ENCODE measurements around the gene KMT5C.

KMT5C gene

DNA sequence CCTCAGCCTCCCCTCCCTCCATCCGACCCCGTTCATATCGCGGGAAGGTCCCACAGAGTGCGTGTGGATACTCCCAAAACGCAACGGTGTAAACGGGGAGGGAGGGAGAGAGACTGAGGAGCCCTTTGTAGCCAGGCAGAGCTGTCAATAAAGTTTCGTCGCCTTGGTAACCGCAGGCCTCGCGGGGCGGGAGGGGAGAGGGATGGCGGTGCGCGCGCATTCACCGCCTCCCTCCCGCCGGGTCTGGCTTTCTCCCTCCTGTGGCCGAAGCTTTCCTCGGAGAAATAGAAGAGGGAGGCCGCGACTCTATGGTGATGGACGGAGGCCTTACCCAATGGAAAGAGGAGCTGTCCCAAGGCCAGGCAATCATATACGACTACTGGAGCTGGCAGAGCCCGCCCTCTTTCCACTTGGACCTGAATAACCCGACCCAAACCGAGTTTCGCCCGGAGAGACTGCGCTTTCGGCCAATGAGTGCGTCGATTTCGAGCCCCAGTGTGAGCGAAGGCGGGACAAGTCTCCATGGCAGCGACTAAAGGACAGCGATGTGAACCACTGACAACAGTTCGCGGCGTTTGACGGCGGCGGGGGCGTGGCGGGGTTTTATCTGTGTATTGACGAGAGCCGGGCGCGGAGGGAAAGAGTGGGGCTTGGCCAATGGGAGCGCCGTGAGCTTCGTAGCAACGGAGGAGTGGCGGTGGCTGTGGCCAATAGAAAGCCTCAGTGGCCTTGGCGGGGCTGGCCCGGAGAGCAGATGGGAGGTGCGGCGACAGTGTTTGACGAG is at the start of gene KMT5C:
Gene KMT5C, plus strand, starts transcription at position 772 of the 784 bp plus-strand sequence. CDS start 2,061 bp downstream, outside the sequence.
- in situ Hi-C loops (cut with MboI; ENCODE audit: low sequenced_read_pairs): no loop called here

DNA sequence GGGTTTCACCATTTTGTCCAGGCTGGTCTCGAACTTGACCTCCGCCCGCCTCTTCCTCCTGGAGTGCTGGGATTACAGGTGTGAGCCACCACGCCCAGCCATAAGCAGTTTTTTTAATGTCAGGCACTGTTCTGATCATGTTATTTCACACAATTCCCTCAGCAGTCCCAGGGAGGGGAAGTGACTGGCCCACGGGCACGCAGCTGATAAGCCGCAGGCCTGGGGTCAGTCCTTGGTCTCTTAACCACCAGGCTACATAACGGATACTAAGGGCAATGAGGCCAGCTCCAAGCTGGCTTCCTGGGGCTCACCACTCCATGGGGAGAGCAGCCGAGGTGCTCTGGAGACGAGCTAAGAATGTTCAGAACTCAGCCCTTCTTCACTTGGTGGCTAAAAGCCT is 42.4 kb upstream of the KMT5C start:
- in situ Hi-C loops (cut with MboI; ENCODE audit: low sequenced_read_pairs): no loop called here

DNA sequence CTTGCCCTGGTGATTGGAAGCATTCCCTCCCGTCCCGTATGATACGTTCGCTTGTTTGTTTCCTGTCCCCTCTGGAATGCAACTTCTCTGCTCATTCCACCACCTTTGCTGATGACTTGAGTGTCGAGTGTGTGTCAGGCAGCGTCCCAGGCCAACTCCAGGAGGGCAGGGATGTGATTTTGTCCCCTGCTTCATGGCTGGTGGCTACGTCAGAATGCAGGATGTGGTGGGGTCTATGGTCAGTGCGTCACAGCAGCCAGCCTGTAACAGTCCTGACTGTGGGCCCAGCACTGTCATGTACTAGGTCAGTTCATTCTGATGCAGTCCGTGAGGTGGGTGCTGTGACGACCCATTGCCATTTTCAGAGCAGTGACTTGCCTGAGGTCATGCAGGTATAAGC is 39.7 kb upstream of the KMT5C start:
- in situ Hi-C loops (cut with MboI; ENCODE audit: low sequenced_read_pairs): no loop called here

DNA sequence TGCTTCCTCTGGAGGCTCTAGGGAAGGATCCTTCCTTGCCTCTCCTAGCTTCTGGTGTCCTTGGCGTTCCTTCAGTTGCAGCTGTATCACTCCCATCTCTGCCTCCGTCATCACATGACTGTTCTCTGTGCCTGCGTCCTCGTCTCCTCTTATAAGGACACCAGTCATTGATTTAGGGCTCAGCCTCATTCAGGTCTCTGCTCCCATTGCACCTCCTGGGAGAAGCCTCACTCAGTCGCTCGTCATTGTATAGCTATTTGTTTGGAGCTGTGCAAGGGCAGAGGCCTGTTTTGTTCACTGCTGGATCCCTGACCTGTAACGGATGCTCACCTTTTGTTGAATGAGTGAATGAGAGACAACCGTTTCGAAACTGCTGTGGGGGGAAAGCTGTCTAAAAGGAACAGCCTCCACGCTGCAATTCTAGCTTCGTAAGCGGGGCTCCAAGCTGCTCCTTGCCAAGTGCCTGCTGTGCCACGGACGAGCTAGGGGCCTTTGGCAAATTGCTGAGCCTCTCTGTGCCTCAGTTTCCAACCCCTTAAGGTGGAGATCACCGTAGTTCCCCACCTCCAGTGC is 38.7 kb upstream of the KMT5C start:
- in situ Hi-C loops (cut with MboI; ENCODE audit: low sequenced_read_pairs): no loop called here

DNA sequence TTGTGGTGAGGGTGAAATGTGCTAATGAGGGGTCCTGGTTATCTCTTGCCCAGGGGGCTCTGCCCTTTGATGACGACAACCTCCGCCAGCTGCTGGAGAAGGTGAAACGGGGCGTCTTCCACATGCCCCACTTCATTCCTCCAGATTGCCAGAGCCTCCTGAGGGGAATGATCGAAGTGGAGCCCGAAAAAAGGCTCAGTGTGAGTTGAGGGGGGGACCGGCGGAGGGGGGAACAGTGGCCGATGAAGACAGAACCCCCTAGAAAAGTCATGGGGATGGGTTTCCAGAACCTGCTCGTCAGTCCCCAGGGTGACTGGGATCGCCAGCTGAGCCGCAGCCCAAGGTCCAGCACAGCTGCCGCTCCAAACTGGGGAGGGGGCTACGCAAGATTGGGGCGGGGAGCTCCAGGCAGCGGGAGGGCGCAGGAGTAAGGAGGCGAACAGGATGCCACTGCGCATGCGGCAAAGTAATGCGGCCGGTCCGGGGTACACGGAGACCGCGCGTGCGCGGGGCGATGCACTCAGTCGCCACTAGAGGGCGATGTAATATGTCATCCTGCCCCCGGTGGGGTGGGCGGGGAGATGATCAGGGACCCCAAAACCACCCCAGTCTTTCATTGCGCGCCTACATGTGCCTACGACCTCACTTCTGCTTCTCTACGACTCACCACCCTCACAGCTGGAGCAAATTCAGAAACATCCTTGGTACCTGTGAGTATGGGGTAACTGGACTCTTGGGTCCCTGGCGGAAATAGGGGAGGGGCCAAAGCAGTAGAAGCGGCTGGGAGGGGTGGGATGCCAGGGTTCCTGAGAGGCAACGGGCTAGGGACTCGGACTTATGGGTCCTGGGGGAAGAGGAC is 38.0 kb upstream of the KMT5C start:
- in situ Hi-C loops (cut with MboI; ENCODE audit: low sequenced_read_pairs): no loop called here

DNA sequence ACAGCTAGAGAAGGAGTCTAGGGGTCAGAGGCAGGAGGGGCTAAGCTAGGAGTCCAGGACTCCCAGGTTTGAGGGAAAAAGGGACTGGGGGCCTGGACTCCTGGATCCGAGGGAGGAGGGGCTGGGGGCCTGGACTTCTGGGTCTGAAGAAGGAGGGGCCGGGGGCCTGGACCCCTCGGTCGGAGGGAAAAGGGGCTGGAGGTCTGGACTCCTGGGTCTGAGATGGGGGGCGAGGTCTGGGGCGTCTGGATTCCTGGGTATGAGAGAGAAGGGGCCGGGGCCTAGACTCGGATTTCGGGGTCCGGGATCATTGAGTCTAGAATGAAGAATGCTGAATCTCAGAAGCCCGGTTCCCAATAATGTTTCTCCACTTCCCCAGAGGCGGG is 37.4 kb upstream of the KMT5C start:
- in situ Hi-C loops (cut with MboI; ENCODE audit: low sequenced_read_pairs): no loop called here

DNA sequence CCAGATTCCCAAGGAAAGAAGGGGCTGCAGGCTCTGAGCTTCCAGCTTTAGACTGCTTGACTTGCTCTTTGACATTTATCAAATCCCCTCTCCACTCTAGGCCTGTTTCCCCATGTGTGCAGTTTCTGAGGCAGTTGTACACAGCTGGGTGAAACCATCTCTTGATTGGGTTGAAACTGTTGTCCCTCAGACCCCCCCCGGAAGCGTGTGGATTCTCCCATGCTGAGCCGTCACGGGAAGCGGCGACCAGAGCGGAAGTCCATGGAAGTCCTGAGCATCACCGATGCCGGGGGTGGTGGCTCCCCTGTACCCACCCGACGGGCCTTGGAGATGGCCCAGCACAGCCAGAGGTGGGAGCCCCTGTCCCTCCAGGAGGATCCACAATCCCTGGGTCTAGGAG is 36.2 kb upstream of the KMT5C start:
- in situ Hi-C loops (cut with MboI; ENCODE audit: low sequenced_read_pairs): no loop called here

DNA sequence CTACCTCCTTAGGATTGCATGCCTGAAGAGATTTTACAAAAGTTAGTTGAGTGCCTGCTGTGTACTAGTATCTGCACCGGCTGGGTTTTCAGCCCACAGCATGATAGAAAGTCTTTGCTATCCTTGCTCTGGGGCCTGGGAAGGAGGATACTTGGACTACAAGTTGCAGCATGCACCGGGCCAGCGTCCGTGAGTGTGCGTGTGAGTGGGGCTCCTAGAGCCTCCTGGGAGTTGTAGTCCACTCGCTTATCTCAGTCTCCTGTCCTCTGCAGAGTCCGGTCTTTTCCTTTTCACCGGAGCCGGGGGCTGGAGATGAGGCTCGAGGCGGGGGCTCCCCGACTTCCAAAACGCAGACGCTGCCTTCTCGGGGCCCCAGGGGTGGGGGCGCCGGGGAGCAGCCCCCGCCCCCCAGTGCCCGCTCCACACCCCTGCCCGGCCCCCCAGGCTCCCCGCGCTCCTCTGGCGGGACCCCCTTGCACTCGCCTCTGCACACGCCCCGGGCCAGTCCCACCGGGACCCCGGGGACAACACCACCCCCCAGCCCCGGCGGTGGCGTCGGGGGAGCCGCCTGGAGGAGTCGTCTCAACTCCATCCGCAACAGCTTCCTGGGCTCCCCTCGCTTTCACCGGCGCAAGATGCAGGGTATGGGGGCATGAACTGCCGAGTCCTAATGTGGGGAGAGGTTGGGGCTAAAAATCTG is 35.2 kb upstream of the KMT5C start:
- in situ Hi-C loops (cut with MboI; ENCODE audit: low sequenced_read_pairs): no loop called here

DNA sequence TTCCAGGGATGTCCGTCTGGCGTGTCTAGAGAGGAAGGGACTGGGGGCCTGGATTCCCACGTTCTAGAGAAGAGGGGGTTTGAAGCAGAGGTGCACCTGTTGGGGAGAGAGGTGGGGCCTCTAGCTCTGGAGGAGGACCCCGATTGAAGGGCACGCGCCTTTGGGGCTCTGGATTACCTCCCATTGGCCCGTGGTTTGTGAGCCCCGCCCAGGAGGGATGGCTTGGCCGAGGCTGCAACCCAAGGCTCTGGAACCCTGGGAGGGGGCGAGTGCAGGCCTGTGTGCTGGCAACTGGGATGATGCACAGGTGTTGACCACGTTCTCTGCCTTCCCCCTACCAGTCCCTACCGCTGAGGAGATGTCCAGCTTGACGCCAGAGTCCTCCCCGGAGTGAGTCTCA is 34.7 kb upstream of the KMT5C start:
- in situ Hi-C loops (cut with MboI; ENCODE audit: low sequenced_read_pairs): no loop called here

DNA sequence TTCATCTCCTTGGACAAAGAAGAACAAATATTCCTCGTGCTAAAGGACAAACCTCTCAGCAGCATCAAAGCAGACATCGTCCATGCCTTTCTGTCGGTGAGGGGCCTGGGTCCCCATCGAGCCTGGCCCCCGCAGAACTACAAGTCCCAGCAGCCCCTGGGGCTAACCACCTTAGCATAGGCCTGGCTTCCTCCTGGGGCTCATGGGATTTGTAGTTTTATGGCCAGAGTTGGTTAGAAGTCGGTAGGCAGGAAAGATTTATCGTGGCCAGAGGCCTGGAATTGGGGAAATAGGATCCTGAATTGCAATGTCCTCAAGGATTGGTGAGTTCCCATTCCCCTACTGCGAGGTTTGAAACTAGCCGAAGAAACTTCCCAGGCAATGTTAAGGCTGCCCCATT is 34.2 kb upstream of the KMT5C start:
- in situ Hi-C loops (cut with MboI; ENCODE audit: low sequenced_read_pairs): no loop called here

DNA sequence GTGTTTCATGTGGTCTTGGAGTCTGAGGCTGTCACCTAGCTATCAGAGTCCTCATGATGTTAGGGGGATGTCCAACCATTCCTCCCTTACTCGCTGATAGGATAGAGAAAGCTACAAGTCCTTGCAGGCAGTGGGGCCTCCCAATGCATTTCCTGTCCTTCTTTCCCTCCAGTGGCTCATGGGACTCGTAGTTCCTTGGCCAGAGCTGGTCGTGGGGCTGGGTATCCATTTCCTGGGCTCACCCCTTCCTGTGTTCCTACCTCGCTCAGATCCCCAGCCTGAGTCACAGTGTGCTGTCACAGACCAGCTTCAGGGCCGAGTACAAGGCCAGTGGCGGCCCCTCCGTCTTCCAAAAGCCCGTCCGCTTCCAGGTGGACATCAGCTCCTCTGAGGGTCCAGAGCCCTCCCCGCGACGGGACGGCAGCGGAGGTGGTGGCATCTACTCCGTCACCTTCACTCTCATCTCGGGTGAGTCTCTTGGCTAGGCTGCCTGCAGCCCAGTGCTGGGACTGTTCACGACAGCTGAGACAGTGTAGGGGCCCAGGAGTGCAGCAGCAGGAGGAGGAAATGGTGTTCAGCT is 33.6 kb upstream of the KMT5C start:
- in situ Hi-C loops (cut with MboI; ENCODE audit: low sequenced_read_pairs): no loop called here

DNA sequence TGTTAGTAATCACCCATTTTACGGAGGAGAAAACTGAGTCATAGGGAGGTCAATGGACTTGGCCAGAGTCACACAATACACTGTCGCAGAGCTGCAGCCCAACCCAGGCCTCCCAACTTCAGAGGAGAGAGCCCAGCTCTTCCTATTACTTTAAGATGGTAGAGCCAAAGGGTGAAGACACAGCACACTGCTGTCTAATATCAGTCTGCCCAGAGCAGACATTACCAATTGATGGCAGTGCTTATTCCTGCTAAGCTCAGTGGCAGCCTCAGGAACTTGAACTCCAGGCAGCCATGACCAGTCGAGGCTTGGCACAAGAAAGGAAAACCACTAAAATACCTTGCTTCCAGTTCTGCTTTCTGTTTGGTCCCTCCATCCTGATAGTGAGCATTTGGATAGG is 33.0 kb upstream of the KMT5C start:
- in situ Hi-C loops (cut with MboI; ENCODE audit: low sequenced_read_pairs): no loop called here

DNA sequence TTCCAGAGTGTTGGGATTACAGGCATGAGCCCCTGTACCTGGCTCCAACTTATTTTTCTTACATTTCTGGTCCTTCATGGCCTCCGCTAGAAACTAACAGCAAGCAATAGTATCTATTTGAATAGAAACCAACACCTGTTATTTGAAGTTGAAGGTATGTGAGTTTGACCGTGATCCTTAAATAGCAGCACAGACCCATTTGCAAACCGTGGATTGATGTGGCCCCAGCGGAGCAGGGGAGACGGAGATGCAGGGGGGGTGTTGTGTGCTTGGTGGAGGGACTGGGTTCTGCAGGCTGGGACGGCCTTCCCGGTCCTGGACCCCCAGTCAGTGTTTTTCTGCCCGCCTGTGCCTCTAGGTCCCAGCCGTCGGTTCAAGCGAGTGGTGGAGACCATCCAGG is 31.4 kb upstream of the KMT5C start:
- in situ Hi-C loops (cut with MboI; ENCODE audit: low sequenced_read_pairs): no loop called here

DNA sequence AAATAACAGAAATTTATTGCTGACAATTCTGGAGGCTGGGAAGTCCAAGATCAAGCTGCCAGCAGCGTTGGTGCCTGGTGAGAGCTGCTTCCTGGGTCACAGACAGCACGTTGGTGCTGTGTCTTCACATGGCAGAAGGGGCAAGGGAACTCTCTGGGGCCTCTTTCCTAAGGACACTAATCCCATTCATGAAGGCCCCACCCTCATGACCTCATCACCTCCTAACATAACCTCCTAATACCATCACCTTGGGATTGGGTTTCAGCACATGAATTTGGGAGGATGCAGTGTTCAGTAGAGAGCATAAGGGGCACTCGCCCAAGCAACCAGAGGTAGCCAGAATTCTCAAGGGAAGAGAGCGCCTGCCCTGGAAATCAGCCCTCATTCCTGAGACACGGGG is 30.2 kb upstream of the KMT5C start:
- in situ Hi-C loops (cut with MboI; ENCODE audit: low sequenced_read_pairs): no loop called here

DNA sequence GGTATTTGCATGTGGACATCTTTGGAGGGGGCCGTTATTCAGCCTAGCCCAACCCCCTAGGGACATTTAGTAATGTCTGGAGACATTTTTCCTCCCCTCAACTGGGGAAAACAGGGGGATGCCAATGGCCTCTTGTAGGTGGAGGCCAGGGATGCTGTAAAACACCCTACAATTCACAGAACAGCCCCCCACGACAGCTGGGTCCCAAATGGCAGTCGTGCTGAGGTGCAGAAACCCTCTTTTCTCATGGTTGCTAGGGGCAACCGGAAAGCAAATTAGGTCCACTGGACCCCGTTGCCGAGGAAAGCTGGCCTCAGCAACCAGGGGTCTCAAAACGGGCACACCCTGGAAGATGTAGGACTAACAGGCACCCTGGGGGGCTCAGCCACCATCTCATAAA is 29.2 kb upstream of the KMT5C start:
- in situ Hi-C loops (cut with MboI; ENCODE audit: low sequenced_read_pairs): no loop called here

DNA sequence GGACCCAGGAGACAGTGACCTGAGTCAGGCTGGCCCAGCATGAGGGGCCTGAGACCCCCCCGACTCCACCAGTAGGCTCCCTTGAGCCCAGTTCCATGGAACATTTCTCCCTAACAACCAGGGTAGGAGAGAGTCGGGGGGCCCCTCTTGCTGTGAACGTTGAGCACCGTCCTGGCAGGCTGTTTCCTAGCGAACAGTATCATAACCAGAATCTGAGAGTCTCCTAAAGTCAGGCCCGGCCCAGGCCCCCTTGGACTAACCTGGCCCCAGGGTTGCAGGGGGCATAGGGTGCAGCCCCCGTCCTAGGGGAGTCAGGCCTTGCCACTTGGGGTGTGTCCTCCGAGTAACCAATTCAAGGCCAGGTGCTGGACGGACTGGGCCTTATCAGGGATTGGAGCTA is 28.3 kb upstream of the KMT5C start:
- in situ Hi-C loops (cut with MboI; ENCODE audit: low sequenced_read_pairs): no loop called here

DNA sequence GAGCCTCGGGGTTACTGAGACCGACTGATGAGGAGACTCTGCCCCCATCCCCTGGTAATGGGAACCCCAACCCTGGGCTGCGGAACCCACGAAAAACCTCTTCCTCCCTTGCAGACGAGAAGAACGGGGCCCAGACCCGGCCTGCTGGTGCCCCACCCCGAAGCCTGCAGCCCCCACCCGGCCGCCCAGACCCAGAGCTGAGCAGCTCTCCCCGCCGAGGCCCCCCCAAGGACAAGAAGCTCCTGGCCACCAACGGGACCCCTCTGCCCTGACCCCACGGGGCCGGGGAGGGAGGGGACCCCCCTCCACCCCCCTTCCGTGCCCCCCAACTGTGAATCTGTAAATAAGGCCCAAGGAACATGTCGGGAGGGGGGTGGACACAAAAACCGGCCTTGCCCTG is 27.9 kb upstream of the KMT5C start:
- in situ Hi-C loops (cut with MboI; ENCODE audit: low sequenced_read_pairs): no loop called here

DNA sequence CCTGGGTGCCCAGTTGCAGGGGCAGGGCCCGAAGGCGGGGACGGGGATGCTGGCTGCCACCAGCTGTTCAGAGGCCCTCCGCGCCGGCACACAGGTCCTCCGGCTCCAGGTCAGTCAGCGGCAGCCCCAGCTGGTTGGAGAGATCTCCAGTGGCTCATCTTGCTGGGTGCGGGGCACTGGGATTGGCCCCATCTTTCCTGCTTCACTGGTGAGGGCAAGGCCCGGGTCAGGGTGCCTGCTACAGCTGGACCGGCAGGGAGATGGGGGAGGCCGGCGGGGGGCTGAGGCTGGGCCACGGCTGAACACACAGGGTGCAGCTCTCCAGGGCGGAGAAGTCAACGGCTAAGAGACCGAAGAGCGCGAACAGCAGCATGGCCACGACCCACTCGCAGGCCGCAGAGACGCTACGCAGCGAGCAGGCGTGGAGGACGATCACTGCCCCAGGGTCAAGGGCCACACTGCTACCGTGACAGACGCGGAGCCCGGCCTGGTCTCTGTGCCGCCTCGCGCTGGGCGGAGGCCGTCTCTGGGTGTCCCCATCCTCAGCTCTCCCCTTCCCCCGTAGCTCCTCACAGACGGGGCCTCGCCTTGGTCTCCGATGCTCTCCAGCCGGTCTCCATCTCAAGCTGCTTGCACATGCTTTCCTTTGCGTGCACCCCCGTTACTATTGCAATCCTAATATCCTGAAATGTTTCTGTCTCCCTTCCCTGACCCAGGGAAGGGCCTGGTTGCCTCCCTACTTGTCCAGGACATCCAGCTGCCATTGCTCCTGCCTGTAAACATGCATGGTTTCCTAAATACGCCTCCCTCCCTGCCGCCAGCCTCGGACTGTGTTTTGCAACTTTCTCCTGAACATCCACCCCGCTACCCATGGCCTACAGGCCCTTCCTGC is 26.8 kb upstream of the KMT5C start:
- in situ Hi-C loops (cut with MboI; ENCODE audit: low sequenced_read_pairs): no loop called here

DNA sequence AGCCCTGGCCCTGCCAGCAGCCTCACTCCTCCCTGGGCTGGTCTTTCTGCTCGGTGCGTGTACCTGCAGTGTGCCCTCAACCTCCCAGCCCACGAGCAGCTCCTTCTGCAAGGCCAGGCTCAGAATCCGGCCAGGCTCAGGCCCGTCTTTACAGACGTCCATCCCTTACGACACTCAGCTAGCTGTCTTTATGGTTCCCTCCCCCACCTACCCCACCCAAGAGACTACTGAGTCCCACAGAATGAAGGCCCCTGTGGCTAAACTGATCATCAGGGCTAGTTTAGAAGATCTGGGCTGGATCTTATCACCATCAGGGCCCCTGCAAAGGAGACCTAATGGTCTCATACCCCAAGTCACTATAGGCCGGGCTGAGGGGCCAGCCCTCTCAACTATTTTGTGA is 25.3 kb upstream of the KMT5C start:
- in situ Hi-C loops (cut with MboI; ENCODE audit: low sequenced_read_pairs): no loop called here

DNA sequence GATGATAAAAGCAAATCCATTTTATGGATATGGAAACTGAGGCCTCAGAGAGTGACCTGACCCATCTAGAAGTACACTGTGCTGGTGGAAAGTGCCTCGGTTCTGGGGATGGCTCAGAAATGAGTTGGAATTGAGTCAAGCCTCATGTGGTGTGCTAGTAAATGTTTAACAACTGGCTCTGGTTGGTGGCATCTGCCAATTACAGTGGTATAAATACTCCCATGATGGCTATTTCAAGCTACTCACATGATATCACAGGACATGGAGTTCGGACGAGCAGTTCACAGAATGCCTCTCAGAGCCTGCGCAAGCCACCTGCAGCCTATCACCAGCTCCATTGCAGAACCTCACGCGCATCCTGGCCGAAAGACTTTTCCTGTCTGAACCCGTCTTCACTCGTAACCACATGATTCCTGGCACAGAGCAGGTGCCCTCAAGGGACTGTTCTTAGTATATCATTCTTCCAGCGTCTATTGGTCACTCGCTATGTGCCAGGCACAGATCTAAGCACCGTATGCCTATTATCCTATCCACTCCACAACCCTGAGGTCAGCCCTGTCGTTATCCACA is 23.6 kb upstream of the KMT5C start:
- in situ Hi-C loops (cut with MboI; ENCODE audit: low sequenced_read_pairs): no loop called here
